Measurements from ENCODE around the gene GPN2.
"Not testable (repeated sequence)": the region's sequence is repeated elsewhere in the genome, so short reads cannot be mapped to it uniquely, and the experiment has no call there.

Gene GPN2

DNA sequence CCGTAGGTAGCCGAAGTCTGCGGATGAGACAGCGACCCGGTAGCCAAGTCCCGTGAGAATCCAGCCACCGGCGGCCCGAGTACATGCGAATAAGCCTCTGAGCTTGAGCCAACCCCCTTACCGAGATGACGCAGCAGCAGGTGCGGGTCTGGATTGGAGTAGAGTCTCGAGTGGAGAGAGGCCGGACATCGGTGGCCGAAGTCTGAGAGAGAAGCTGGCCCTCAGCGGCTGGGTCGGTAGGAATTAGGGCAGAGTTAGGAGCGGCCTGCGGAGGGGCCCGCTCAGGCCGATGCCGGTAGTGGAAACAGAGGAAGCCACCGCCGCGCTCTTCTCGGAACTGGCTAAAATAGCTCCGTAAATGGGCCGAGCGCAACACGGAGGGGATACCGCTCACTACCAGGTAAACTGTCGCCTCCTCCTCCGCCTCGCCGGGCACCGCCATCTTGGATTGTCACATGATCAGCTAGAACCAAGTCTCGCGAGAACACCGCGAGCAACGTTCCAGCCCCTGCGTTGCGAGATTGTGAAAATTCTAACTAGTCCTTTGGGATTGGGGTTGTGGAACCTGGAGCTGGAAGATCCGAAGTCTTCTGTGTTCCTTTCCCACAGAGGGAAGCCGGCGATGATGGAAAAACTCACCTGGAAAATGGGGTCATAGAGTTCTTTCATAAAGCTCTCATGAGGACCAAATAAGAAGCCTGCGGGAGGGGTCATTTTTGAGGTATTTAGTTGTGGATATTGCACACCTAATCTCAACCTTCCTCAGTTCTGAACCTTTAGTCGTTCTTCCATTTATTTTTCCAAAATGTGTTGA is 10.1 kb upstream of the GPN2 start, which contains the start of gene GPATCH3:
TSS of gene GPATCH3 (minus strand) at position 467 of the 814 bp plus-strand sequence. CDS start at position 442, 25 bp downstream.
- peak; percentile 93 for DNase-seq

DNA sequence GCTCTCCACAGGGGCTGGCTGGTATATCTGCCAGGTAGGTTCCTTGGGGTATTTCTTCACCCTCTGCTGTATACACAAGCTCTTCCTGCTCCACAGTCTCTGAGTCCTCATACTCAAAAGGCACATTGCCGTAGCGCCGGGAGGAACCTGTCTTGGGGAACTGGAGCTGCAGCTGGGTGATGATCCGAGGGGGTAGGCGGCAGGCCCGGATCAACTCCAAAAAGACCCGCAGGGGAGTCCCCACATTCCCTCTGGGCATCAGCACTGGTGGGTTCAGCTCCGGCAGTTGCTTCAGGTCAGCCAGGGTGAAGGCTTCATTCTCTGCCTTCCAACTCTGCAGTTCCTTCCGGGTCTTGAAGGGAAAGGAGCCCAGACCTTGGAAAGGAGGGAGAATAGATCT is 7.3 kb upstream of the GPN2 start:
- DNase-seq: no peak

DNA sequence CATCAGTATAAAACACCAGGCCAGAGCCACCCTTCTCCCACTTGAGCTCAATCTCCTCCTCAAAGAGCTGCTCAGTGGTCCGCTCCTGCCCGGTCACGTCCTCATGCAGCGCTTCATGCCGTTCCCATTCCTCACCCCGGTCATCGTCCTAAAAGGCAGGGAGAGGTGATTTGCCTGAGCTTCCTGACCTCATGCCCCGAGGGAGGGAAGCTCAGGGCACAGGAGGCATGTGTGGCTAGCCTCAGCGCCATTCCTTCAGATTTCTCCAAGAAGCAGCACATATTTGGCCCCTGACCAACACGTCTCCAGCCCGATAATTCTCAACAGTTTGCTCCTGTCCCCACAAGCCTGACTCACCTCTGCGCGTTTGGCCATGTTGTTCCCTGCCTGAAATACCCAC is 4.2 kb upstream of the GPN2 start:
- no peak for DNase-seq

DNA sequence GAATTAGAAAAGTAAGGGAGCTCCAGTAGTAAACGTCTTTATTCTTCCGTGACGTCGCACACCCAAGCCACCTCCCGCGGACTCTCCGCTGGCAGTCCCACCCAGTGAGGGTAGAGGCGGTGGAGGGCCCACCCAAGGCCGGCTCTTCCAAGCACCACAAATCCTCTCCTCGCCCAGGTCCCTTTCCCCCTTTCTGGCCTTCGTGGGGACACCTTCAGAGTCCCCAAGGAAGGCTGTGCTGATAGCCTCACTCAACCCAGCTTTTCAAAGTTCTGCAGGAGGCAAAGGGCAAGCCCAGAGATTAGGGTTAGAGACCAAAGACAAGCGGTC is 349 bp upstream of the GPN2 start:
- DNase-seq: no peak

DNA sequence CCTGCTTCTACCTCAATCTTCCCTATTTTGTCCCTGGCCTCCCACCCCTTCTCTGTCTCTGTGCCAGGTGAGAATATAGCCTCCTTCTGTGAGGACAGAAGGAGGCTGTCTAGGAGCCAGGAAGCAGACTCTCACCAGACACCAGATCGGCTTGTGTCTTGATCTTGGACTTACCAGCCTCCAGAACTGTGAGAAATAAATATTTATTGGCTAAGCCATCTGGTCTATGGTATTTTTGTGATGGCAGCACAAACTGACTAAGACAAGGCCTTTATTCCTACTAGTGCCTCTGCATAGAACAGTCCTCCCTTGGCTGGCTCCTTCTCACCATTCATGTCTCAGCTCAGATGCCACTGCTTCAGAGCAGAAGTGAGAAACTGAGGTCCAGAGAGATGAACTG is 1.9 kb downstream of the GPN2 start:
- no peak for DNase-seq

DNA sequence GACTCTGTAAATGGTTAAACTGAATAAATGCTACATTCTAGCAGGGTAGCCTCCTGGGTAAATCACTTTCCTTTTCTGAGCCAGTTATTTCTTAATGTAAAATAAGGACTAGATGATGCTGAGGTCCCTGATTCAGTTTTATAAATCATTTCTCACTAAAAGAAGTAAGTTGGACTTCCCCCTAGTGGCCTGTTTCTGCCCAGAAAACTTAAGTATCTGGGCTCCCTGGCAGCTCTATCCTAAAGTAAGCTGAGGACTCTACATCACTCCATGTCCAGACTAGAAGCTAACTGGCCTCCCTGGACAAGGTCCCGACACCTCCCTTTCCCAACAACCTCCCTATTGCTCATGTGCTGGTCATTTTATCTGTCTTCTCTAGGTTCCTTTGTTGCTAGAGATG is 3.0 kb downstream of the GPN2 start:
- peak; percentile 18 for DNase-seq

DNA sequence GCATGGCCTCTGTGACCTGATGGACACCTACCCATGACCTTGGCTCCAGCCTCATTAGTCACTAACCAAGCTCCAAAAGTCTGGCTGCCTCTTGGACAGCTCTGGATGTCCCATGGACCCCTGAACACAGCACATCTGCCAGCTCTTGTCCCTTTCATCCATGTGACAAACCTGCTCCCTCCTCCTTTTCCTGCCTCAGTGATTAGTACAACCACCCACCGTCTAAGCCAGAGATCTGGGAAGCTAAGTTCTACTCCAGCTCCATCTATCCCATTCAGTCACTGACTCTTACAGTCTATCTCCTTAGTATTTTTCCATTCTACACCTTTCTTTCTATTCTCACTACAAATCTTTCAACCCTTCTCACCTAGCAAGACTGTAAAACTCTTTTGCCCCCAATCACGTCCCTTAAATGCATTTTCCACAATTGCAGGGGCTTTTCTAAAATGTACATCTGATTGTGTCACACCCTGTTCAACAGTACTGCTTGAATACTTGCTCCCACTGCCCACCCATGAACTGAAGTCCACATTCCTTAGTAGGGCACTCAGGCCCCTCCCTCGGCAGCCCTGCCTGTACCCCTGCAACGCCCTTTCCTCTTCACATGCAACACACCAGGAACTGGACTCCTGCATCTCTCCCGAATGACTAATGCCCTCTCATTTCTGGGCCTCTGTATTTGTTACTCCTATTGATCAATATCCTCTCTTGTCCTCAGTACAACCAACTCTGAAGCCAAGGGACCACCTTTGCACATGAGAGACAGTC is 7.2 kb downstream of the GPN2 start:
- no peak for DNase-seq

DNA sequence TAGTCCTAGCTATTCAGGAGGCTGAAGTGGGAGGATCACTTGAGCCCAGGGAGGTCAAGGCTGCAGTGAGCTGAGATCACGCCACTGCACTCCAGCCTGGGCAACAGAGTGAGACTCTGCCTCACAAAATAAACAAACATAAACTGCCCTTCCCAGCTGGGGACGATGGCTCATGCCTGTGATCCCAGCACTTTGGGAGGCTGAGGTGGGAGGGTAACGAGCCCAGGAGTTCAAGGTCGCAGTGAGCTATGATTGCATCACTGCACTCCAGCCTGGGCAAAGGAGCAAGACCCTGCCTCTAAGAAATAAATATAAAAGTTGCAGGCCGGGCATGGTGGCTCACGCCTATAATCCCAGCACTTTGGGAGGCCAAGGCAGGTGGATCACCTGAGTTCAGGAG is 8.5 kb downstream of the GPN2 start:
- DNase-seq: not testable (repeated sequence)

DNA sequence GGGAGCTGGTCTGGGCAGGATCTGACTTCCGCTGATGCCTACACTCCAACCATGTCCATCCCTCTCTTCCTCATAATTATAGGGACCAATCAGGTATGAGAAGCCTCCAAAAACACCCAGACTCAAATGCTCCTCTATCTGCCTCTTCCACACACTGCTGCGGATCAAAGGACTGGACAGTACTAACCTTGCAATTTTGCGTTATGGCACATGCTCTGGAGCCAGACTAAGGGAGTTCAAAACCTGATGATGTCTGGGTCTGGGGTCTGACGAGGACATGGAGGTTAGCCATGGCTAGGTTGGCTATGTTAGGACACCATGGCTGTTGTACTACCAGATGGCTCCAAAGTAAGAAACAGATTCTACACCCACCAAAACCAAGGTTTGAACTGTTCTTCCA is 10.3 kb downstream of the GPN2 start:
- no peak for DNase-seq

DNA sequence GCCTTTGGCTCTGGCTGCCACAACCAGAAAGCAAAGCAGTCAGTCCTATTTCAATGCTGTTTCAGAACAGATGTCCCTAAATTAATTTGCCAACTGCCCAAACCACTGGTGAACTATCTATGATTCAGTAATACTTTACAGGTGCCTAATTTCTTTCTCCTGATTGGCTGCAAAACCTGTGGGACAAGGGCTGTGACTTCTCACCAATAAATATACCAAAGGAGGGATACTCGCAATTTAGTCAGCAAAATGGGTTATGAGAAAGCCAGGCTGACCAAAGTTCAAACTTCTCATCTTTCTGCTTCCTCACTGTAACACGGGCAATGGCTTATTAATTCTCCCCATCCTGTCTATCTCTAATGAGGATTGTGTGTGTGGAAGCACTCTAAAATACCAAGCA is 12.8 kb downstream of the GPN2 start:
- DNase-seq: no peak

DNA sequence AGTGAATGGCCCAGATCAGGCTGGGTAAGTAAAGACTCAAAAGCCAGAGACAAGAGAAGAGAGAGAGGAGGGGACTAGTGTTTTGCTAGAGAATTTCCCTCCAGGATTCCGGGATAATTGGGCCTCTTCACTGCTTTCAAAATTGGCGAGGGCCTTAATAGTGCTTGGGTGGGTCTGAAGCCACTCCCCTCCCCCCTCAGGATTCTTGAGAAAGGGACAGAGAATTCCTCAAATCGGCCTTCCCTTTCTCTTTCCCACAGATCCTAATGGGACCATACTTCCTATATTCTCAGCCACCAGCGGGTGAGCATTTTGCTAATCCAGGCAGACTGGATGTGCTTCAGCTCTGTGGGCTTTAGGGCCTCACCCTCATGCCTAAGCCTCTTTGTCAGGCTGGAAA is 15.2 kb downstream of the GPN2 start:
- no peak for DNase-seq

DNA sequence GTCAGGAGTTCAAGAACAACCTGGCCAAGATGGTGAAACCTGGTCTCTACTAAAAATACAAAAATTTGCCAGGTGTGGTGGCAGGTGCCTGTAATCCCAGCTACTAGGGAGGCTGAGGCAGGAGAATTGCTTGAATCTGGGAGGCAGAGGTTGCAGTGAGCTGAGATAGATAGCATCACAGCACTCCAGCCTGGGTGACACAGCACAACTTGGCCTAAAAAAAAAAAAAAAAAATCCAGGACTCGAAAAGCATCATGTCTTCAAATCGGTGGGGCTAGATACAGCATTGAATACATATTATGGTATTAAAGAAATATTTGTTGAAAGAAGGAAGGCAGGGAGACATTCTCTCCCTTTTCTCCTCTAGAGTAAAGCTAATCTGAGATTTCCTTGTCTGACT is 17.0 kb downstream of the GPN2 start:
- not testable (repeated sequence) for DNase-seq

DNA sequence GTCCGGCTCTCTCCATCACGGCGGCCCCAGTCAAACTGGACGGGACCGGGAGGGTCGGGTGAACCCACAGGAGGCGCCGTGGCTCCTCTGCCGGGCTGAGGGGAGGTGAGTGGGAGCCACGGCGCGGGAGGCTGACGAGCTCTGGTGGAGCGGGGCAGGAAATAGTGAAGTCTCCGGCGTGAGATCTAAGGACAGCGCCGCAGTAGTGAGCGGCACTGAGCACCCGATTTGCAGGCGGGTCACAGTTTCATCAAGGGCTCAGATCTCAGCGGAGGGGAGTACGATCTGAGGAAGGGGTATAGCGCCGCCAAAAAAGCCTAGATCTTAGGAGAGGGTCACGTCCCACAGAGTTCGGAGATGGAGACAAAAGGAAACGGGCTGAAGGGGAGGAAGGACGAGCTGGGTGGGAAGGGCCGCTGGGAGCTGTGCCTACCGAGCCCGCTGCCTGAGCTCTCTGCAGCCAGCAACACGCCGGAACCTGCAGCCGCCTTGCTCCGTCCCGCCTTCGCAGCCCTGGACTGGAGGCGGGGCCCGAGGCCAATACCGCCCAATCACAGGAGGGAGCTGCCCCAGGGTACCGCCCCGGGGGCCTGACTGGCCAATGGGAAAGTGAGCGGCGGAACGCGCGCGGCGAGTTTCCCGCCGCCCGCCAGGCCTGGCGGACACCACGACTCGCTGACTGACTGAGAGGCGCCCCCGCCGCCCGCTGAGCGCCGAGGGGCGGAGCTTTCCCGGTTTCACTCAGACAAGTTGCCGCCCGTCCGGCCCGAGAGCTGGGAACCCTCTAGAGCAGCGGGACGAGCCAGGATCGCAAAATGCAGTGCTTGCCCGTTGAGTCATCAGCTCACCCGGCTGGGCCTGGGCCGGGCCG is 25.2 kb downstream of the GPN2 start:
- peak; percentile 95 for DNase-seq

DNA sequence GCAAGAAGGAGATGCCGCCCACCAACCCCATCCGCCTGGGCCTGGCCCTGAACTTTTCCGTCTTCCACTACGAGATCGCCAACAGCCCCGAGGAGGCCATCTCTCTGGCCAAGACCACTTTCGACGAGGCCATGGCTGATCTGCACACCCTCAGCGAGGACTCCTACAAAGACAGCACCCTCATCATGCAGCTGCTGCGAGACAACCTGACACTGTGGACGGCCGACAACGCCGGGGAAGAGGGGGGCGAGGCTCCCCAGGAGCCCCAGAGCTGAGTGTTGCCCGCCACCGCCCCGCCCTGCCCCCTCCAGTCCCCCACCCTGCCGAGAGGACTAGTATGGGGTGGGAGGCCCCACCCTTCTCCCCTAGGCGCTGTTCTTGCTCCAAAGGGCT is 26.4 kb downstream of the GPN2 start:
- peak; percentile 58 for DNase-seq

DNA sequence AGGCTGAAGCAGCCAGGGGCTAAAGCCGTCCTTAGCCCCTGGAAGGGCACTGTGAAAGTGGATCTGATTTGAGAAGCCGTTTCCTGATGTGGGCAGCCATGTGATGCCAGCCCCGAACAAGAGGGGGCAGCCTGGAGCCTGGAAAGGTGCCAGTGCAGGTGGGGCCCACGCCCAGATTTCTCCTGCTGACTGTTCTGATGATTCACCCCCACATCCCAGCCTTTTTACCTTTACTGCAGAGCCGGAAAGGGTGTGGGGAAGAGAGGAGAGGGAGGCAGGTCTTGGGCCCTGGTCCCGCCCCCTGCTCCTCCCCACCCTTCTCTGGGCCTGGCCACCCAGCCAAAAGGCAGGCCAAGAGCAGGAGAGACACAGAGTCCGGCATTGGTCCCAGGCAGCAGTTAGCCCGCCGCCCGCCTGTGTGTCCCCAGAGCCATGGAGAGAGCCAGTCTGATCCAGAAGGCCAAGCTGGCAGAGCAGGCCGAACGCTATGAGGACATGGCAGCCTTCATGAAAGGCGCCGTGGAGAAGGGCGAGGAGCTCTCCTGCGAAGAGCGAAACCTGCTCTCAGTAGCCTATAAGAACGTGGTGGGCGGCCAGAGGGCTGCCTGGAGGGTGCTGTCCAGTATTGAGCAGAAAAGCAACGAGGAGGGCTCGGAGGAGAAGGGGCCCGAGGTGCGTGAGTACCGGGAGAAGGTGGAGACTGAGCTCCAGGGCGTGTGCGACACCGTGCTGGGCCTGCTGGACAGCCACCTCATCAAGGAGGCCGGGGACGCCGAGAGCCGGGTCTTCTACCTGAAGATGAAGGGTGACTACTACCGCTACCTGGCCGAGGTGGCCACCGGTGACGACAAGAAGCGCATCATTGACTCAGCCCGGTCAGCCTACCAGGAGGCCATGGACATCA is 27.1 kb downstream of the GPN2 start, which contains the start of gene SFN:
TSS of gene SFN (plus strand) at position 369 of the 904 bp plus-strand sequence. CDS start at position 433, 64 bp downstream.
- DNase-seq: peak; percentile 96

DNA sequence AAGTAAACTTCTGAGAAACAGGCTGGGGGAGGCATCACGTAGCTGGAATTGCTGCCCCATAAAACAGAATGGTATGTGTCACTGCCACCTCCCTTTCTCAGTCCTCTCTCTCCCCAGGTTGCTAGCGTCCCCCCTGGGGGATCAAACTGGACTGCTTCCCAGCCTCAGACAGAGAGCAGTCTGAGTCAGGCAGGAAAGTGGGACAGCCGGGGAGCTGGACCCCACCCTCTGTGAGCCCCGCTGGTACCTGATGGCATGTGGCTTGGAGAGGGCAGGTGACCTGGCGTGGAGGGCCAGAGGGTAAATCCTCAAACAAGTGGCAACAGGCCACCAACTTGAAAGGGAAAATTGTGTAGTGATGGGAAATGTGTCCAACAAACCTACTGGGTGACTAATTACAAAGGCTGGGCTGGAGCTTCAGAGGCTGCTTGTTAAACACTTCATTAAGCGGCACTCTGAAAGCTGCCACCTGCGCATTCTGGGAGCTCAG is 28.1 kb downstream of the GPN2 start:
- peak; percentile 74 for DNase-seq

DNA sequence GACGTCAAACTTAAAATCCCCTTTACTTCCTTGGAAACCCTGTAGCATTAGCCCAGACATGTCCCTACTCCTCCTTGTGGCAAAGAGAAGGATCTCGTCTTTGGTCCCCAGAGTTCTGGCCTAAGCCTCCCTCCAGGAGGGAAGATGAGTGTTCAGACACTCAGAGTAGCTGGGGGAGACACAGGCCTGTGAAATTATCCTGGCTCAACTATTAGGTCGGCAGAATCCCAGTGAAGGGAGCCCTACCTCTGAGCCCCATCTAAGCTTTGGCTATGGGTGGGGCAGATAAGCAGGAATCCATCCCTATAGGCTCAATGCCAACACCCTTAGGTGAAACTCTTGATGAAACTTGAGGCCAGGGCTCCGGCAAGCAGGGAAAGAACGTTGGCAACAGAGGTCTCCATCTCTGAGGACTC is 28.8 kb downstream of the GPN2 start:
- peak; percentile 17 for DNase-seq

DNA sequence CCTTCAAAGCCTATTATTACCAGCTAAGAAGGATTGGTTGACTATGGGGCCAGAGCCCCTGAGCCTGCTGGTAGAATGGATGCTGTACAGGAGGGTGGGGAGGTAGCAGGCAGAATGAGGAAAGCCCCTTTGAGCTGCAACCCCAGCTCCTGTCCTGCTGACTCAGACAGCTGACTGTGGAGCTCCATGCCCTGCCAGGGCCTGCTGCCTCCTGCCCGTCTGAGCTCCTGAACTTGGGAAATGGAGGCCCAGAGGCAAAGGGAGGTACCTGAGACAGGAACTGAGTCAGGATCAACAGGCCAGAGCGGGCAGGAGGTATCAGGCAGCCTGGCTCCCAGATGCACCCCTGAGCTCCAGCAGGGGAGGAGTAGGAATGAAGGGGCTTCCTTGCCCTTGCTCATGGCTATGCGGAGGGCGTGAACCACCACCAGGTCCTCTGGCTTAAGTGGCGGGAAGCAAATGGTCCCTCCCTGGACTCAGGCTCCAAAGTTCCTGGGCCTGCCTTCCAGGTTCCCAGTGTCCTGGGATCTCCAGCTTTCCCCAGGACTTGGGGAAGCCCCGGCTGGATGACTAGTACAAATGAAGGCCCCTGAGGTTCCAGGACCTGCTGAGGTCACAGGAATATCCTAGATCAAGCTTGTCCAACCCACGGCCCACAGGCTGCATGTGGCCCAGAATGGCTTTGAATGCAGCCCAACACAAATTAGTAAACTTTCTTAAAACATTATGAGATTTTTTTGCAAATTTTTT is 31.0 kb downstream of the GPN2 start:
- DNase-seq: no peak

DNA sequence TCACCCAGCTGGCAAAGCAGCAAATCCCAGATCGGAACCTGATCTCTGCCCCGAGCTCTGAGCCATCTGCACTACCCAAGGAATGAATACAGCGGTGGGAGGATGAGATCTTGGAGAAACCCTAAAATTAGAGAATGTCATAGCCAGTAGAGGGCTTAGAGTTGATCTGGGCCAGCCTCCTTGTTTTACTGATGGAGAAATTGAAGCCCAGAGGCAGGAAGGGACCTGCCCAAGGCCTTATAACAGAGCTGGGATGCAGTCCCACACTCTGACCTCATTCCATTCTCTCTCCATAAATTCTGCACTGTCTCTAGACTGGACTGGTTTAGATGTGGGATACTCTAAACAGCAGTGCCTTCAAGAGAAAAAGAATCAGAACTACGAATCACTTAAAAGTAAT is 31.9 kb downstream of the GPN2 start:
- no peak for DNase-seq

DNA sequence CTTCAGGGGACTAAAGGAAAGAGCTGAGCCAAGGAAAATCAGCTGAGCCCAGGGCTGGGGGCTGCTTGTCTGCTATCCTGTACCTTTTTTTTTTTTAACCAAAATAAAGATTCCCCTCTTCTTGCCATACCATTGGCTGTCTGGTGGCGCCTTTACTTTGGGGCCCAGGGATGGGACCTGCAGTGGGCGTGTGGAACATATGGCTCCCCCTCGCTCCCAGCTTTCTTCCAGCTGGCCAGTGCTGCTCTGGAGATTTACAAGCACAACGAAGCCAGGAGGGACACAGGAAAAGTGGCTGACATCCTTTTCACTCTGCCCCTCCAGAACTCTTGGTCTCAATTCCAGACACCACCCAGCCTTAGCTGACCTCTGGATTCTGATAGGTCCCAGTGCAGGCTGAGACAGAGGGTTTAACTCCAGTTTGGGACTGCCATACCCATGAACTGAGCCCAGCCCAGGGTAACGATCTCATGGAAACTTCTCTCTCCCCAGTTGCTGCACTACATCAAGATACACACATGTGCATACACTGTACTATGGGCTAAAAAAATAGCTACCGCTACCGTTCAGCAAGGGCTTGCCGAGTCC is 32.5 kb downstream of the GPN2 start:
- DNase-seq: no peak

Measured in NCI-H69 (cell line).